Peyer's patch (tissue), 4 donors: ENCODE measurements around the gene AMBRA1. TPM values are rescaled to one million over a fixed set of nuclear protein-coding genes. Genes with fewer than 3 reads are reported as not detected.

ENCODE experiments used
- DNase-seq, 3 donors: peaks; one replicate each; pipeline ENCODE4 v3.0.0-alpha.2; 2017 to 2019
- H3K27ac ChIP-seq, 4 donors: fragments of 200-600 bp; sonication (generic); one replicate each; pipeline ENCODE4 v1.5.1; 2016 to 2019
- H3K27me3 ChIP-seq, 2 donors: fragments of 200-600 bp; sonication (generic); one replicate each; pipeline ENCODE4 v1.5.1; 2019
- H3K36me3 ChIP-seq, 3 donors: fragments of 200-600 bp; sonication (generic); one replicate each; pipeline ENCODE4 v1.5.1; 2016 to 2019
- H3K4me1 ChIP-seq, 4 donors: fragments of 200-600 bp; sonication (generic); one replicate each; pipeline ENCODE4 v1.5.1; 2016 to 2019
- H3K4me3 ChIP-seq, 4 donors: fragments of 200-600 bp; sonication (generic); 1 replicate in 3 of 4; 2 replicates in 1 of 4; pipeline ENCODE4 v1.5.1; 2016 to 2019; ENCODE audit warnings: mild to moderate bottlenecking in 1 of 4
- H3K9me3 ChIP-seq, 4 donors: fragments of 200-600 bp; sonication (generic); one replicate each; pipeline ENCODE4 v1.5.1; 2016 to 2019; ENCODE audit warnings: mild to moderate bottlenecking in 1 of 4
- CTCF ChIP-seq, 6 experiments: fragments of 450-650 bp in 4 of 6; fragments of 200-600 bp in 2 of 6; sonication (generic) in 1 of 6; IDR thresholded peaks; one replicate each; pipeline ENCODE4 v1.5.1; 2017 to 2019; ENCODE audit warnings: antibody characterized with exemption in 6 of 6, mild to moderate bottlenecking in 3 of 6, moderate library complexity in 1 of 6
- POLR2A ChIP-seq, 2 donors: fragments of 450-650 bp; IDR thresholded peaks; one replicate each; pipeline ENCODE4 v1.5.1; 2017; ENCODE audit warnings: antibody characterized with exemption in 2 of 2, mild to moderate bottlenecking in 2 of 2, moderate library complexity in 2 of 2
- total RNA-seq, 4 donors: library from RNA; depleted of rRNA; stranded (reverse); fragments of >200 nt; gene quantifications; one replicate each; pipeline ENCODE4 v1.1.0, GENCODE V29; 2016

AMBRA1 gene
- total RNA-seq, 4 donors from 2014 or later, result 28.9 to 61.6 (median 41.6) TPM

- TF ChIP-seq POLR2A (IDR thresholded peaks at IDR 0.05) (no peak), CTCF (IDR thresholded peaks at IDR 0.05) (no peak)
- Histone ChIP-seq H3K27ac (no peak overlapping the region), H3K27me3 (no peaks in the 10 kb centered on the region), H3K4me3 (no peak overlapping the region), H3K36me3 (no peaks in the 10 kb centered on the region), H3K9me3 (no peaks in the 10 kb centered on the region), H3K4me1 (no peaks in the 10 kb centered on the region)
- no peak for DNase-seq
These were observed 7.3 kb upstream of the AMBRA1 start for GRCh38 chr11:46601129-46601528.

- TF ChIP-seq POLR2A (IDR thresholded peaks at IDR 0.05) (no peak), CTCF (IDR thresholded peaks at IDR 0.05) (no peak)
- Histone ChIP-seq H3K36me3 (no peaks in the 10 kb centered on the region), H3K9me3 (no peaks in the 10 kb centered on the region), H3K27me3 (no peaks in the 10 kb centered on the region), H3K4me1 (no peaks in the 10 kb centered on the region), H3K27ac (peak overlapping the region in 1 of 4 donors; percentile 22), H3K4me3 (no peak overlapping the region)
- DNase-seq, result no peak
These were observed 6.6 kb upstream of the AMBRA1 start for GRCh38 chr11:46600194-46600960.

- peak overlapping the region in 1 of 4 donors; percentile 22 for H3K27ac ChIP-seq
- no peak for DNase-seq
- H3K4me3 ChIP-seq, result no peak overlapping the region
- H3K36me3 ChIP-seq, result no peaks in the 10 kb centered on the region
- H3K9me3 ChIP-seq, result no peaks in the 10 kb centered on the region
- H3K27me3 ChIP-seq, result no peaks in the 10 kb centered on the region
- TF ChIP-seq CTCF (IDR thresholded peaks at IDR 0.05) (no peak), POLR2A (IDR thresholded peaks at IDR 0.05) (no peak)
- no peaks in the 10 kb centered on the region for H3K4me1 ChIP-seq
These were observed 5.7 kb upstream of the AMBRA1 start for GRCh38 chr11:46599340-46600193.

- H3K27ac ChIP-seq, result no peak overlapping the region
- H3K9me3 ChIP-seq, result no peaks in the 10 kb centered on the region
- H3K4me3 ChIP-seq, result no peak overlapping the region
- peaks cover 0 to 2% (median 0%) of the 10 kb centered on the region in 4 donors for H3K4me1 ChIP-seq
- DNase-seq, result no peak
- H3K36me3 ChIP-seq, result no peaks in the 10 kb centered on the region
- H3K27me3 ChIP-seq, result no peaks in the 10 kb centered on the region
- TF ChIP-seq POLR2A (IDR thresholded peaks at IDR 0.05), result no peak
- no peak for TF ChIP-seq CTCF (IDR thresholded peaks at IDR 0.05)
These were observed 3.9 kb upstream of the AMBRA1 start for GRCh38 chr11:46597609-46598219.

- Histone ChIP-seq H3K27me3 (no peaks in the 10 kb centered on the region), H3K4me1 (peaks cover 0 to 7% (median 2%) of the 10 kb centered on the region in 4 donors), H3K36me3 (no peaks in the 10 kb centered on the region), H3K27ac (no peak overlapping the region), H3K4me3 (no peak overlapping the region), H3K9me3 (no peaks in the 10 kb centered on the region)
- DNase-seq, result no peak
- TF ChIP-seq CTCF (IDR thresholded peaks at IDR 0.05), result no peak
- TF ChIP-seq POLR2A (IDR thresholded peaks at IDR 0.05), result no peak
These were observed 3.3 kb upstream of the AMBRA1 start for GRCh38 chr11:46597155-46597554.
